Muscle of leg (tissue), 11 donors: ENCODE data around the gene GNMT. TPM values are rescaled to one million over a fixed set of nuclear protein-coding genes. Genes with fewer than 3 reads are reported as not detected.

ENCODE experiments used
- DNase-seq: peaks from one replicate; pipeline ENCODE4 v3.0.0; 2013
- H3K27ac ChIP-seq: one replicate; pipeline ENCODE4 v1.5.1; 2013; ENCODE audit warnings: mild to moderate bottlenecking, low read length, control low read depth
- H3K27me3 ChIP-seq: one replicate; pipeline ENCODE4 v1.6.1; 2013; ENCODE audit warnings: low read length; ENCODE audit not compliant: control insufficient read depth, insufficient read depth
- H3K36me3 ChIP-seq: one replicate; pipeline ENCODE4 v1.6.1; 2013; ENCODE audit warnings: low read length; ENCODE audit not compliant: control insufficient read depth, insufficient read depth
- H3K4me1 ChIP-seq: one replicate; pipeline ENCODE4 v1.6.1; 2013; ENCODE audit warnings: low read length; ENCODE audit not compliant: control insufficient read depth, insufficient read depth
- H3K4me3 ChIP-seq: one replicate; pipeline ENCODE4 v1.5.1; 2013; ENCODE audit warnings: low read length, control low read depth
- H3K9me3 ChIP-seq: replicated peaks from 2 replicates; pipeline ENCODE4 v1.6.1; 2013; ENCODE audit warnings: low read depth, low read length; ENCODE audit not compliant: control insufficient read depth
- WGBS: methylation state at CpG from one replicate; pipeline ENCODE4 v1.1.5; 2013; ENCODE audit warnings: missing lambda C conversion rate; ENCODE audit not compliant: insufficient coverage; 5-methylcytosine and 5-hydroxymethylcytosine counted together
- polyA plus RNA-seq, 8 donors: library from polyadenylated mRNA; unstranded; fragments of 120-200 nt; gene quantifications; one replicate each; pipeline versions ENCODE4 v1.2.1 to v1.2.3, GENCODE V29; 2013; ENCODE audit warnings: inconsistent platforms in 1 of 8, low replicate concordance in 1 of 8; ENCODE audit not compliant: insufficient read length in 8 of 8, insufficient read depth in 1 of 8
- total RNA-seq: library from RNA; stranded (reverse); fragments of 120-200 nt; gene quantifications from one replicate; pipeline ENCODE4 v1.2.4, GENCODE V29; 2013

Gene GNMT
- total and polyA plus RNA-seq, 9 donors: 0.10 to 1.0 (median 0.42) TPM

DNA sequence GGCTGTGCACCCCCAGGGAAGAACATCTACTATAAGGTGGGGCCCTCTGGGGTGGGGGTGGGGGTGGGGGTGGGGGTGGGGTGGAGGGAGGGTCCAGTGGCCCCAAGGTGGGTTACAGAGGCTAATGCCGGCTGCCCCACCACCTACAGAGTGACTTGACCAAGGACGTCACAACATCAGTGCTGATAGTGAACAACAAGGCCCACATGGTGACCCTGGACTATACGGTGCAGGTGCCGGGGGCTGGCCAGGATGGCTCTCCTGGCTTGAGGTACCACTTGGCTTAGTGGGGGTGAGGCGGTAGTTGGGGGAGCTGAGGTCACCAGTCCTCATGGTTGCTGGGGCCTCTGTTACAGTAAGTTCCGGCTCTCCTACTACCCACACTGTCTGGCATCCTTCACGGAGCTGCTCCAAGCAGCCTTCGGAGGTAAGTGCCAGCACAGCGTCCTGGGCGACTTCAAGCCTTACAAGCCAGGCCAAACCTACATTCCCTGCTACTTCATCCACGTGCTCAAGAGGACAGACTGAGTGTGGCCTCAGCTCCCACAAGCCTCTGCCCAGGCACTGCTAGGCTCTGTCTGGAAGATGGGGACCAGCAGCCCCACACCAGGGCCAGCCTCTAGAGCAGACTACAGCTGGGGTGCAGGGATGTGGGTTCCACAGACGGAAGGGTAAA lies 2.8 kb downstream of the GNMT start:
- Histone ChIP-seq H3K4me1 (peaks cover 13% of the 10 kb centered on the region), H3K27ac (no peak overlapping the region), H3K4me3 (no peak overlapping the region), H3K27me3 (peaks cover 11% of the 10 kb centered on the region), H3K9me3 (no peaks in the 10 kb centered on the region), H3K36me3 (peaks cover 58% of the 10 kb centered on the region)
- no peak for DNase-seq
- 82% methylated on average over 8 of the region's 12 CpGs for WGBS

DNA sequence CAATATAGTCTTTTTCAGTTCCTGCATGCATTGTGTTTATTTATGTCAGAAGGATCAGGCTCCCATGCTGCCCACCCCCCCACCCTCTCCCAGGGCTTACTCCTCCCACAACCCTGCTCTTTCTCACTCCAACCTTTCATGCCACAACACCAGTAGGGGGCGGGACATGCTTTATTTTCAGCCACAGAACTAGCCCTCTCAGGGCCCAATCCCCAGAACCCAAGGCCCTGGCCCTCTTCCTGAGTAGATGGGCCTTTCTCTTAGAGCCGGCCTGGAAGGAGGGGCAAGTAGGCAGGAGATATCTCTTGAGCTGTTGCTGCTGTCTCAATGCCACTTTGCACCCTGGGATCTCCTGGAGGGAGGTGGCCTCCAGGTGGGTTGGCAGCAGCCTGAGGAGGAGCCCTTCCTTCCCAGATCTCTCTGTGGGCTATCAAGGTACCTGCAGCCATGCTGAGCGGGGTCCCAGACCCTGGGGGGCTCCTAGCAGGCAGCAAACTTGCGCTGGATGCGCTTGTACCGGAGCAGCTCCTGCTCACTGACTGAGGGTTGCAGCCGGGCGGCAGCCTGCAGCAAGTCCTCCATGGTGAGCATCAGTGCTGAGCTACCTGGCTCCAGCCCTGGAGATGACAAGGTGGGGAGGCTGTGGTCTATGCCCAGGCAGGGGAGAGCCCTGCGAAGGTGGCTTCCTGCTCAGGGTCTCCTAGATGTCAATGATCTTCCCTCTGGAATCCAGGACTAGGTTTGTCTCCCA lies 3.5 kb downstream of the GNMT start:
- no peak for DNase-seq
- H3K36me3 ChIP-seq: peaks cover 65% of the 10 kb centered on the region

GRCh38 chr6:42966571-42966970 lies 6.0 kb downstream of the GNMT start:
- WGBS: 85% methylated on average over 3 of the region's 7 CpGs
- Histone ChIP-seq H3K9me3 (no peaks in the 10 kb centered on the region), H3K27ac (no peak overlapping the region), H3K4me3 (no peak overlapping the region), H3K27me3 (no peaks in the 10 kb centered on the region), H3K4me1 (no peaks in the 10 kb centered on the region), H3K36me3 (peaks cover 82% of the 10 kb centered on the region)
- no peak for DNase-seq

More for the DNA sequence above, 3.5 kb downstream of the GNMT start:
- H3K4me1 ChIP-seq: peaks cover 13% of the 10 kb centered on the region
- WGBS: 80% methylated on average over 7 of the region's 9 CpGs
- no peaks in the 10 kb centered on the region for H3K9me3 ChIP-seq
- H3K4me3 ChIP-seq: no peak overlapping the region
- H3K27me3 ChIP-seq: peaks cover 11% of the 10 kb centered on the region
- no peak overlapping the region for H3K27ac ChIP-seq

DNA sequence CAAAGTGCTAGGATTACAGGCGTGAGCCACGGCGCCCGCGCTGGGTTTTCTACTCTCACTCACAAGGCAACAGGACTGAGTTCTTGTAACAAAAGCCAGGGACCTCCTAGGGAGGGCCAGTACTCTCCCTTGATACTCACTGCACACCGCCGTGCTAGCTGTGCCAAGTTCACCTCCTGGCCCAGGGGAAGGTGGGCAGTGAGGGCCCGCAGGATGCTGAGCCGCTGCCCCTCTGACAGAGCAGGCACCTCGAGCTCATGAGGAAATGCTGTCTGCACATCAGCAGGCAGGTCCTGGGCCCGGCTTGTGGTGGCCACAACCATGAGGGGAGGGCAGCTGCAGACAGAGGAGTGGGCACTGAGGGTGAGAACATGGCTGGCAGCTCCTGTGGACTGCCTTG lies 6.7 kb downstream of the GNMT start:
- 95% methylated on average over 10 of the region's 11 CpGs for WGBS
- H3K27me3 ChIP-seq: no peaks in the 10 kb centered on the region
- H3K4me3 ChIP-seq: no peak overlapping the region
- H3K4me1 ChIP-seq: no peaks in the 10 kb centered on the region
- H3K36me3 ChIP-seq: peaks cover 83% of the 10 kb centered on the region
- DNase-seq: no peak
- no peaks in the 10 kb centered on the region for H3K9me3 ChIP-seq
- H3K27ac ChIP-seq: no peak overlapping the region

DNA sequence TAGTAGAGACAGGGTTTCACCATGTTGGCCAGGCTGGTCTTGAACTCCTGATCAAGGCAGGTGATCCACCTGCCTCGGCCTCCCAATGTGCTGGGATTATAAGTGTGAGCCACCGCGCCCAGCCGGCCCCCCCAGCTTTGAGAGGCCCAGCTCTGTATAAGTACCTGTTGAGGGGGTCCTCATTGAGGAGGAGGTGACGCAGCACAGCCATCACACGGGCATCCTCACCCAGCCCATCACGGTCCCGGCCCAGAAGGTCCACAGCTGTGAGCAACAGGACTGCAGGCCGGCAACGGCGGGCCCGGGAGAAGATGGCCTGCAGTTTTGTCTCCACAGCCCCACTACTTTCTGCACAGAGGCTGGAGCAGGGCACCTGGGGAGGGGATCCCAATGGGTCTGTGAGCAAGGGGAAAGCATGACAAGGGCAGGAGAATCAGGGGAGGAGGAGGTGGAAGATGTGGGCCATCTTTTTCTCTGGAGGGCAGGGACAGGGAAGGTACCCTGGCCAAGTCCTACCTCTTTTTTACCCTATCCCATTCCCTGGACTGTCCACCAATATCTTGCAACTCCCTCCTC lies 7.7 kb downstream of the GNMT start:
- WGBS: 100% methylated on average over 4 of the region's 12 CpGs
- Histone ChIP-seq H3K27ac (no peak overlapping the region), H3K9me3 (no peaks in the 10 kb centered on the region), H3K36me3 (peaks cover 77% of the 10 kb centered on the region), H3K27me3 (no peaks in the 10 kb centered on the region), H3K4me3 (no peak overlapping the region), H3K4me1 (no peaks in the 10 kb centered on the region)
- DNase-seq: no peak

DNA sequence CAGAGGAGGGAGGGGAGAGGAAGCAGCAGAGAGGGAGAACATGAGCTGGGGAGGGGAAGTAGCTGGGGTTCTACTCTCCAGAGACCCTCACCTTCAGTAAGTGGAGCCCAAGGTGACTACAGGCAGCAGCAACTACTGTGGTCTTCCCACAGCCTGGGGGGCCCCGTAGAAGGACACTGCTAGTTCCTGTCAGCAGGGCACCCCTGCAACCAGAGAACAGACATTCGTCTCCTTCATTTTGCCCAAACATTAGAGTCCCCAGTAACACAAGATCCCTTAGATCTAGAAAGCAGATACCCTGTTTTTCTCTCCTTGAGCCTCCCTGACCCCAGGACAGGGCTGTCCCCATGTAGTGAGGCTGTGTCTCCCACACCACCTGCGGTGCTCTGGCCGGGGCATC lies 8.2 kb downstream of the GNMT start:
- Histone ChIP-seq H3K4me3 (no peak overlapping the region), H3K27ac (no peak overlapping the region), H3K4me1 (no peaks in the 10 kb centered on the region), H3K9me3 (no peaks in the 10 kb centered on the region), H3K27me3 (no peaks in the 10 kb centered on the region), H3K36me3 (peaks cover 78% of the 10 kb centered on the region)
- DNase-seq: no peak
- WGBS: 89% methylated on average over 2 of the region's 4 CpGs

DNA sequence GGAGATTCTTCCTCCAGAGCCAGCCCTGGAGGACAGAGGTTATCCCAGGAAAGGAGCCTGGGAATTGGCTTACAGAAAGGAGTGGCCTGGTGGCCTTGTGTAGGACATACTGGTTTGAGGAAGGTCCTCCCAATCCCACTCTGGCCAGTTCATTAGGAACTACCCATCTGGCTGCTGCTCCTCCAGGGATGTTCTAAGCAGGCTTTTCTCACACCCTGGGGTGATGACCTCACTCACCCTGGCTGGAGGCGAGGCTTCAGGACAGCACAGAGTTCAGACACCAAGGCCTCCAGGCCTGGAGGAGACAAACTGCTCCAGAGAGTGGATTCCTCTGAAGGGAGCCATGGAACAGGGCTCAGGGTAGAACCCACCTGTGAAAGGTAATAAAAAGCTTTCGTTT lies 8.9 kb downstream of the GNMT start:
- no peak overlapping the region for H3K4me3 ChIP-seq
- peaks cover 75% of the 10 kb centered on the region for H3K36me3 ChIP-seq
- H3K27ac ChIP-seq: no peak overlapping the region
- H3K9me3 ChIP-seq: no peaks in the 10 kb centered on the region
- H3K4me1 ChIP-seq: no peaks in the 10 kb centered on the region
- H3K27me3 ChIP-seq: no peaks in the 10 kb centered on the region
- WGBS: 75% methylated on average over 1 of the region's 2 CpGs
- DNase-seq: no peak

DNA sequence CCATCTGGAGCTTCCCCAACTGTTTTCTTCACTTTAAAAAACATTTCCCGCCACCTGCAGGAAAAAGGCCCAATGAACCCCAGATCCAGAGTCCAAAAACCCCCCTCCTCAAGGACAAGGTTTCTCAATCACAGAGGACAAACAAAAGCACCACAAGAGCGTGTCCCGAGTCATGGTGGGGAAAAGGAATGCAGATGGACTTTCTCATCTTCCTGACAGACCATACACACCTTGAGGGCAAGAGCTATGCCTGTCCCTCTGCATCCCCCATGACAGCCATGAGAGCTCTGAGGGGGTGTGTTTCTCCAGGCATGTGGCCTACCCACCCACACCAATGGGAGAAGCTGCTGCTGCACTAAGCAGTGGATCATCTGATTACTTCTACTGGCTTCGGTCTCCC lies 9.4 kb downstream of the GNMT start:
- no peak overlapping the region for H3K4me3 ChIP-seq
- H3K27me3 ChIP-seq: no peaks in the 10 kb centered on the region
- DNase-seq: no peak
- peaks cover 74% of the 10 kb centered on the region for H3K36me3 ChIP-seq
- H3K4me1 ChIP-seq: no peaks in the 10 kb centered on the region
- H3K27ac ChIP-seq: no peak overlapping the region
- WGBS: no CpG with 5 or more reads among the region's 4 CpGs
- no peaks in the 10 kb centered on the region for H3K9me3 ChIP-seq

DNA sequence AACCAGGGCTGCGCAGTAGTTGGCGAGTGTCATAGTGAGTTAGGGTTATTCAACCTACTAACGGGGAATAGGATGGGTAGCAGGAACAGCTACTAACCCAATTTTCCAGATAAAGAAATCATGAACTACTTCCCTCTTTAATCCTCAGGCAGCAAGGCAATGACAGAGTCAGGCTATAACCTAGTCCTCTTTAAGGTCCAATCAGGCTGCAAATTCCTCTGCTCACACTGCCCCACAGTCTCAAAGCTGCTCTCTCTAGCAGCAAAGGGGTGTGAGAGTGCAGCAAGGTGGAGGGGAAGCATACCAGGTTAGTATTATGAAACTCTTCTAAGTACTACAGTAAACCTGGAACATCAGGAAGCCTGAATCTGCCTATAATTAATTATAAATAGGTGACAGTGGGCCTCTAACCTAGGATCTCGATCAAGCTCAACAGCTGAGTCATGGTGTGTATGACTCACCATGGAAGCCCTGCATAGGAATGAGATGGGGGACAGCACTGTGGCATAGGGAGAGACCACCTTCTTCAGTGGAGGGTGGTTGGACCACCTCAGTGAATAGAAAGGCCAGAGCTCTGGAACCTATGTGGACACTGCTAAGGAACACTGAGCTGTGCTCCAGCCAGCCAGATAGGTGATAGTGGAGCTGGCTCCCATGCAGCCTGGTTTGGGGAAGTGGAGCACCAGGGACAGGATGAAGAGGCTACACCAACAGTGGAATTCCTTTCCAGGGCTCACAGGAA lies 10.5 kb downstream of the GNMT start:
- Histone ChIP-seq H3K4me3 (no peak overlapping the region), H3K9me3 (no peaks in the 10 kb centered on the region), H3K27me3 (no peaks in the 10 kb centered on the region), H3K27ac (no peak overlapping the region), H3K4me1 (no peaks in the 10 kb centered on the region), H3K36me3 (peaks cover 65% of the 10 kb centered on the region)
- WGBS: no CpG with 5 or more reads among the region's 4 CpGs
- no peak for DNase-seq

DNA sequence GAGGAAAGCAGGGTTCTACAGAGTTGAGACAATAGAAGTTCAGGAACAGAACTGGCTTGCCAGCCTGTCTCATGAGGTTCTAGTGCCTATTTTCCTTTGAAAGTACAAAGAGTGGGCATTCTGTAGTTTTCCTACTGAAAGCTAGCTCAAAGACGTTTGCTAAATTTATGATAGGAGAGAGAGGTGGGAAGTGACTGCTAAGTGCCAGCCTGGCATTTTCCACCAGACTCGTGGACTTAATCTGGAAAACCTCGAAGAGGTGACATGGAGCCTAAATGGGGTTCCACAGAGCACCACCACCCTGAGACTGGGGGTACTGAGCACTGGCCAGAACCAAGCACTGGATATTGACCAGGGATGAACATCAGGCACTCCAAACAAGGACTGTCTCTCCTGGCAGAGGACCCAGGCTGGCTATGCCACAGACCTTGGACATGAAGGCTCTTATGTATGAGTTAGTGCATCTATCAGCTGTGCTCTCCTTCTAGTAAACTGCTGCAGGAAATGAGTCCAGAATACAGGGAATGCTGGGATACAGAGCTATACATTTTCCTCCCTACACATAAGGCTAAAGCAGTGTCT lies 11.3 kb downstream of the GNMT start:
- no peak overlapping the region for H3K27ac ChIP-seq
- no peak for DNase-seq
- no peaks in the 10 kb centered on the region for H3K27me3 ChIP-seq
- H3K36me3 ChIP-seq: peaks cover 57% of the 10 kb centered on the region
- H3K4me3 ChIP-seq: no peak overlapping the region
- H3K9me3 ChIP-seq: no peaks in the 10 kb centered on the region
- 100% methylated on average over 2 of the region's 3 CpGs for WGBS
- H3K4me1 ChIP-seq: no peaks in the 10 kb centered on the region
